Naive thymus-derived CD4-positive, alpha-beta T cell (primary cell): ENCODE results near the gene EFR3B. TPM values are rescaled to one million over a fixed set of nuclear protein-coding genes. Genes with fewer than 3 reads are reported as not detected.

ENCODE experiments used
- ATAC-seq: fragments of 150-1000 bp; cut with Tn5 transposase; 2 replicates; pipeline ENCODE4 v1.10.0; 2021; ENCODE audit warnings: mild to moderate bottlenecking, moderate library complexity
- CTCF ChIA-PET: fragments of 350-600 bp; sonication (Branson Sonifier 250); formaldehyde crosslinking; loops from one replicate; lab custom pipeline; 2021; ENCODE audit warnings: antibody characterized with exemption; lab: Charles Lee
- POLR2A ChIA-PET: fragments of 350-600 bp; sonication (Branson Sonifier 250); formaldehyde crosslinking; loops from one replicate; lab custom pipeline; 2021; ENCODE audit warnings: antibody characterized with exemption, inconsistent platforms; lab: Charles Lee
- DNase-seq, 9 donors: peaks; one replicate each; pipeline versions ENCODE4 v3.0.0 to v3.0.0-alpha.2; 2020 to 2022; ENCODE audit warnings: mixed read lengths in 1 of 9
- H3K27ac ChIP-seq: one replicate; pipeline ENCODE4 v1.7.0; 2013; ENCODE audit warnings: mild to moderate bottlenecking, low read depth, low read length, moderate library complexity
- H3K27me3 ChIP-seq, 2 donors: one replicate each; pipeline ENCODE4 v1.7.0; 2013; ENCODE audit warnings: low read length in 2 of 2, mild to moderate bottlenecking in 2 of 2, moderate library complexity in 2 of 2; ENCODE audit not compliant: control insufficient read depth in 2 of 2, insufficient read depth in 2 of 2
- H3K36me3 ChIP-seq, 3 experiments: 1 replicate in 2 of 3; 2 replicates in 1 of 3; pipeline ENCODE4 v1.7.0; 2013; ENCODE audit warnings: low read length in 3 of 3, mild to moderate bottlenecking in 3 of 3, moderate library complexity in 1 of 3; ENCODE audit not compliant: insufficient read depth in 3 of 3, control insufficient read depth in 2 of 3
- H3K4me1 ChIP-seq, 2 donors: one replicate each; pipeline ENCODE4 v1.7.0; 2013; ENCODE audit warnings: low read length in 2 of 2, mild to moderate bottlenecking in 2 of 2, moderate library complexity in 1 of 2; ENCODE audit not compliant: control insufficient read depth in 2 of 2, insufficient read depth in 2 of 2
- H3K4me3 ChIP-seq: 2 replicates; pipeline ENCODE4 v1.7.0; 2013; ENCODE audit warnings: mild to moderate bottlenecking, low read length
- H3K9me3 ChIP-seq, 3 experiments: 1 replicate in 2 of 3; 2 replicates in 1 of 3; pipeline ENCODE4 v1.7.0; 2013; ENCODE audit warnings: low read length in 3 of 3; ENCODE audit not compliant: control insufficient read depth in 2 of 3
- H3K27ac Mint-ChIP-seq, 9 donors: one replicate each; pipeline ENCODE4 v1.8.0; 2020 to 2022; ENCODE audit warnings: mixed read lengths in 9 of 9, mild to moderate bottlenecking in 8 of 9, moderate library complexity in 5 of 9, inconsistent platforms in 2 of 9
- H3K27me3 Mint-ChIP-seq, 5 donors: one replicate each; pipeline ENCODE4 v1.8.0; 2021 to 2022; ENCODE audit warnings: mixed read lengths in 5 of 5, mild to moderate bottlenecking in 1 of 5
- H3K36me3 Mint-ChIP-seq, 5 donors: one replicate each; pipeline ENCODE4 v1.8.0; 2020 to 2022; ENCODE audit warnings: mixed read lengths in 5 of 5, mild to moderate bottlenecking in 3 of 5, inconsistent platforms in 1 of 5
- H3K4me1 Mint-ChIP-seq, 7 donors: one replicate each; pipeline ENCODE4 v1.8.0; 2020 to 2022; ENCODE audit warnings: mixed read lengths in 7 of 7, mild to moderate bottlenecking in 3 of 7, inconsistent platforms in 1 of 7
- H3K4me3 Mint-ChIP-seq, 10 donors: one replicate each; pipeline ENCODE4 v1.8.0; 2020 to 2022; ENCODE audit warnings: mild to moderate bottlenecking in 10 of 10, mixed read lengths in 10 of 10, moderate library complexity in 6 of 10, inconsistent platforms in 2 of 10
- H3K9me3 Mint-ChIP-seq, 11 donors: one replicate each; pipeline ENCODE4 v1.8.0; 2020 to 2022; ENCODE audit warnings: mixed read lengths in 11 of 11, mild to moderate bottlenecking in 4 of 11, inconsistent platforms in 1 of 11, moderate library complexity in 1 of 11
- intact Hi-C, 2 donors: fragments of 100-400 bp; cut with micrococcal nuclease; formaldehyde crosslinking; loops; one replicate each; pipeline ENCODE4 v1.15.1; 2023
- polyA plus RNA-seq, 2 donors: library from polyadenylated mRNA; unstranded; fragments of 300-500 nt; fragmentation: Illumina TruSeq; gene quantifications; one replicate each; pipeline ENCODE4 v1.2.3, GENCODE V29; 2021
- total RNA-seq, 6 experiments: library from RNA in 5 of 6; stranded (reverse) in 5 of 6; gene quantifications; 1 replicate in 5 of 6; 2 replicates in 1 of 6; pipeline ENCODE4 v1.2.3 and lab custom pipeline; 2021 to 2026

The EFR3B gene
- total and polyA plus RNA-seq, 7 experiments from 2014 or later, result 0.05 to 0.10 (median 0.08) TPM; not detected in 3

DNA sequence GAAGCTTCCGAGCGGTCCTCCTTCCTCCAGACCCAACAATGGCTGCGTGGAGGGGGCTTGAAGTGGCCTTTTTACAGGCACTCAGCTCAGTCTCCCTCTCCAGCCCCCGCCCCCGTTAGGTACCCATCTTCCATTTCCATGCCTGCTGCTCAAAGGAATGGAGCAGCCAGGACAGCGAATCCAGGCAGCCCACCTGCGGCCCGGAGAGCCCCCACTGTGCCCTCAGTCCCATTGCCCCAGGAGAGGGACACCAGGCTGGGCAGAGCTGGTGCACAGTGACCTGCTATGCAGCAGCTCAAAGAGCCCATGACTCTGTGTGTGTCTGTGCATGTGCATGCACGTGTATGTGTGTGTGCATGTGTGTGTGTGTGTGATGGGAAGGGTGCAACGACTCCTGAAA, 137.1 kb downstream of the EFR3B start:
- intact Hi-C loops, result no loop called here
- H3K27ac Mint-ChIP-seq, result no peak overlapping the region
- ATAC-seq (no peak), DNase-seq (no peak)
- H3K27ac ChIP-seq, result no peak overlapping the region
- peaks cover 5 to 31% (median 18%) of the 10 kb centered on the region in 5 donors for H3K27me3 Mint-ChIP-seq
- ChIA-PET CTCF (interaction anchor here (0.6 kb wide), 1 partner anchor 134 kb away, joined by 6 read pairs; no protein-coding TSS in a partner anchor), POLR2A (no interaction called here)
- H3K4me1 Mint-ChIP-seq, result no peaks in the 10 kb centered on the region
- no peak overlapping the region for H3K4me3 ChIP-seq
- no peaks in the 10 kb centered on the region for H3K36me3 ChIP-seq
- H3K4me1 ChIP-seq, result no peaks in the 10 kb centered on the region
- H3K27me3 ChIP-seq, result no peaks in the 10 kb centered on the region
- H3K4me3 Mint-ChIP-seq, result no peak overlapping the region
- no peaks in the 10 kb centered on the region for H3K36me3 Mint-ChIP-seq
- H3K9me3 ChIP-seq, result no peaks in the 10 kb centered on the region
- peaks cover 0 to 3% (median 0%) of the 10 kb centered on the region in 11 donors for H3K9me3 Mint-ChIP-seq

DNA sequence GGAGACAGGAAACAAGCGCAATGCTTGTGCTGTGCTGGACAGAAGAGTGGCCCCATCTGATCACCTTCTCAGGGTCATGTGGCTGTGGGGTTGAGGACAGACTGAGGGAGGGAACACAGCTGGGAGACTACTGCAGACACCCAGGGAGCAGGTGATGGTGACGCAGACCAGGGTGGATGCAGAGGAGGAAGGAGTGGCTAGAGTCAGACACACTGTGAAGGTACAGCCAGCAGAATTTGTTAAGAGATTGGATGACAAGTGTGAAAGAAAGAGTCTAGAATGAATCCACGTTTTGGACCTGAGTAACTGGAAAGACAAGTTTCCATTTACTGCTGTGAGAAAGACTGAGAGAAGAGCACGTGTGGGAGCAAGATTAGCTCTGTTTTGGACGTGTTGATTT, 142.4 kb downstream of the EFR3B start:
- ATAC-seq, result no peak
- no peaks in the 10 kb centered on the region for H3K36me3 Mint-ChIP-seq
- H3K9me3 Mint-ChIP-seq, result peaks cover 0 to 3% (median 0%) of the 10 kb centered on the region in 11 donors
- CTCF ChIA-PET, result interaction anchor here (0.7 kb wide), 1 partner anchor 914 kb away, joined by 3 read pairs; no protein-coding TSS in a partner anchor
- DNase-seq, result no peak
- no peak overlapping the region for H3K27ac Mint-ChIP-seq
- Histone ChIP-seq H3K27me3 (peaks cover 0 to 3% of the 10 kb centered on the region in 2 donors), H3K36me3 (no peaks in the 10 kb centered on the region), H3K9me3 (no peaks in the 10 kb centered on the region), H3K4me3 (no peak overlapping the region), H3K4me1 (no peaks in the 10 kb centered on the region), H3K27ac (no peak overlapping the region)
- peaks cover 0 to 27% (median 0%) of the 10 kb centered on the region in 5 donors for H3K27me3 Mint-ChIP-seq
- H3K4me3 Mint-ChIP-seq, result no peak overlapping the region
- H3K4me1 Mint-ChIP-seq, result peaks cover 0 to 3% (median 0%) of the 10 kb centered on the region in 7 donors
- intact Hi-C loops, result no loop called here
- POLR2A ChIA-PET, result no interaction called here

DNA sequence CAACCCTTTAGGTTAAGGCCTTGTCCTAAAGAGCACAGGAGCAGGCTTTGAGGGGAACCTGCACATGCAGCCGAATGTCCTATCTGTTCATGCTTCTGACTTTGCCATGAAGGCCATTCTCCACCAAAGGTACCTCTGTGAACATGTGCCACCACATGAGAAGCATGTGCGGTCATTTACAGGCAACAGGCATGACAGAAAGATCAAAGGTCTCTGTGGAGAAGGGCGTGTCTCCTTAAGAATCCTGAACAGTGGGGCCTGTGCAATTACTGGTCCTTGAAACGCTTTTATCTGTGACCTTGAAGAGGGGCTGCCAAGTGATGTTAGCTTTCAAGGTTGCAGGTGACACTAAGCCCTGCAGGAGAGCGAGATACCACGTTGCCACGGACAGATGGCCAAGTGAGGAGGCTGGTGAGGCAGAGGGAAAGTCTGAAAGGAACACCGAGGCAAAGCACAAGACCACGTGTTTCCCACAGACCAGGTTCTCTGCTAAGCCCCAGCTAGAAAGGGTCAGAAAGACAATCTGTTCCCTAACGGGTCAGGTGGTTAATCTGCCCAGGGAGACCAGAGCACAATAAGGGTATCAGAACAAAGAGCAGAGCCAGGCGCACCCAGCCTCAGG, 146.0 kb downstream of the EFR3B start:
- Mint-ChIP-seq H3K27ac (no peak overlapping the region), H3K36me3 (no peaks in the 10 kb centered on the region), H3K27me3 (peaks cover 0 to 29% (median 0%) of the 10 kb centered on the region in 5 donors), H3K4me1 (peaks cover 0 to 3% (median 0%) of the 10 kb centered on the region in 7 donors), H3K4me3 (no peak overlapping the region), H3K9me3 (no peaks in the 10 kb centered on the region)
- H3K4me3 ChIP-seq, result no peak overlapping the region
- CTCF ChIA-PET, result interaction anchor here (0.6 kb wide), 2 partner anchors 55 to 59 kb away, joined by 3 to 5 read pairs; no protein-coding TSS in a partner anchor
- POLR2A ChIA-PET, result no interaction called here
- no peaks in the 10 kb centered on the region for H3K4me1 ChIP-seq
- intact Hi-C loops, result no loop called here
- H3K27me3 ChIP-seq, result peaks cover 0 to 3% of the 10 kb centered on the region in 2 donors
- no peaks in the 10 kb centered on the region for H3K9me3 ChIP-seq
- no peak overlapping the region for H3K27ac ChIP-seq
- no peaks in the 10 kb centered on the region for H3K36me3 ChIP-seq
- ATAC-seq, result no peak
- no peak for DNase-seq

DNA sequence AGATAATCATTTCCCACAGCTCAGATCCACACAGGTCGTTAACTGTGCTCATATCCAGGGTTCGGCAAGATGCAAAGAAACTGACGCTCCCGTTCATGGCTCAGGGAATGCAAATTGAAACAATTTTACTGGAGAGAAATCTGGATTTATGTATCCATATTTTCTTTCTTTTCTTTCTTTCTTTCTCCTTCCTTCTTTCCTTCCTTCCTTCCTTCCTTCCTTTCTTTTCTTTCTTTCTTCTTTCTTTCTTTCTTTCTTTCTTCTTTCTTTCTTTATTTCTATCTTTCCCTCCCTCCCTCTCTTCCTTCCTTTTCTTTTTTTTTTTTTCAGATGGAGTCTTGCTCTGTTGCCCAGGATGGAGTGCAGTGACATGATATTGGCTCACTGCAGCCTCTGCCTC, 146.5 kb downstream of the EFR3B start:
- H3K36me3 ChIP-seq, result no peaks in the 10 kb centered on the region
- intact Hi-C loops, result no loop called here
- no peak overlapping the region for H3K27ac ChIP-seq
- Mint-ChIP-seq H3K9me3 (no peaks in the 10 kb centered on the region), H3K36me3 (no peaks in the 10 kb centered on the region), H3K27ac (no peak overlapping the region), H3K4me1 (peaks cover 0 to 3% (median 0%) of the 10 kb centered on the region in 7 donors), H3K27me3 (peaks cover 0 to 29% (median 0%) of the 10 kb centered on the region in 5 donors), H3K4me3 (no peak overlapping the region)
- H3K4me1 ChIP-seq, result no peaks in the 10 kb centered on the region
- CTCF ChIA-PET, result no interaction called here
- no peaks in the 10 kb centered on the region for H3K9me3 ChIP-seq
- ATAC-seq (no peak), DNase-seq (no peak)
- peaks cover 0 to 3% of the 10 kb centered on the region in 2 donors for H3K27me3 ChIP-seq
- POLR2A ChIA-PET, result no interaction called here
- H3K4me3 ChIP-seq, result no peak overlapping the region

DNA sequence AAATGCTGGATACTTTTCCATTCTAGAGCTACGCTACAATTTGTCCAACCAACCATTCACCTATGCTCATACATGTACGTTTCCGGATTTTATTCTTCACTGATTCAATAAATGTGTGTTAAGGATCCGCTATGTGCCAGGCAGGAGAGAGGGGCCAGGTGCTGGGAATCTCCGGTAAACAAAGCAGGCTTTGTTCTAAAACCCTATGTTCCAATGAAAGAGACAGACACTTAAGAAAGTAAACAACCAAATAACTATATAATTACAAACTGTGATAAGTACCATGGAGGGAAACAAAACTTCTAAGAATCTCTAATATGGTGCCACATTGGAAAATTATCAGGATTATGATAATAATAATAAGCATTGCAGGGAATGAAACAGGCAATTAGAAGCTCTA, 148.7 kb downstream of the EFR3B start:
- Histone ChIP-seq H3K27ac (no peak overlapping the region), H3K27me3 (peaks cover 0 to 3% of the 10 kb centered on the region in 2 donors), H3K9me3 (no peaks in the 10 kb centered on the region), H3K36me3 (no peaks in the 10 kb centered on the region), H3K4me1 (no peaks in the 10 kb centered on the region), H3K4me3 (no peak overlapping the region)
- H3K27ac Mint-ChIP-seq, result no peak overlapping the region
- H3K4me1 Mint-ChIP-seq, result no peaks in the 10 kb centered on the region
- H3K36me3 Mint-ChIP-seq, result no peaks in the 10 kb centered on the region
- no peak overlapping the region for H3K4me3 Mint-ChIP-seq
- H3K27me3 Mint-ChIP-seq, result peaks cover 0 to 23% (median 0%) of the 10 kb centered on the region in 5 donors
- POLR2A ChIA-PET, result no interaction called here
- ATAC-seq (no peak), DNase-seq (no peak)
- no peaks in the 10 kb centered on the region for H3K9me3 Mint-ChIP-seq
- CTCF ChIA-PET, result no interaction called here
- intact Hi-C loops, result loop anchor here in 1 of 2 donors (10.0 kb wide), 1 partner anchor 334 kb away; no protein-coding TSS in a partner anchor

DNA sequence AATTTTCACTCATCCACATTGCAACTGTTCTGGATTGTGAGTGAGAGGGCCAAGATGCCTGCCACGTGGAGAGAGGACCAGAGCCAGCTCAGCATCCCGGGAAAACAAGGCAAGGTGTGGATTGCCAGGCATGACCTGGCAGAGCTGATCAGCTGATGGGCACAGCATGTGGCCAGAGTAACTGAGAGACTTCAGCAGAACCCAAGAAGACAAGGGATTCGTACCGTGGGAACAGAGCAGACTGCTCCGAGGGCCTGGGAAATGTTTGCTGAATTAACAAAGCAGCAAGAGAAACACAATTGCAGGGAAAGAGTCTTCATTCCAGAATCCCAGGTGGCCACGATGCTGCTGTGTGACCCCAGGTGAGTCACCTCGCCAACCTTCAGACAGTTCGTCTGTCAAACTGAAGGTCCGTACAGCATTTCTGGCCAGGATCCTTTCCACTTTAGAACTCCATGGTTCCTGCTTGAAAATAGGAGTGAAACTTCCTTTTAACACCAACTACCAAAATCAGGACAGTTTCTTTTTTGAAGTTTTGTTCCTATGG, 152.8 kb downstream of the EFR3B start:
- ChIA-PET POLR2A (no interaction called here), CTCF (interaction anchor here (1.2 to 1.3 kb wide), 2 partner anchors 28 to 34 kb away, joined by 3 to 4 read pairs; no protein-coding TSS in a partner anchor)
- ATAC-seq (no peak), DNase-seq (no peak)
- Mint-ChIP-seq H3K4me1 (peaks cover 0 to 7% (median 0%) of the 10 kb centered on the region in 7 donors), H3K4me3 (no peak overlapping the region), H3K9me3 (no peaks in the 10 kb centered on the region), H3K27ac (no peak overlapping the region), H3K27me3 (peaks cover 0 to 31% (median 0%) of the 10 kb centered on the region in 5 donors), H3K36me3 (no peaks in the 10 kb centered on the region)
- no peaks in the 10 kb centered on the region for H3K36me3 ChIP-seq
- H3K27me3 ChIP-seq, result no peaks in the 10 kb centered on the region
- no peaks in the 10 kb centered on the region for H3K9me3 ChIP-seq
- H3K4me3 ChIP-seq, result no peak overlapping the region
- H3K27ac ChIP-seq, result no peak overlapping the region
- H3K4me1 ChIP-seq, result no peaks in the 10 kb centered on the region
- intact Hi-C loops, result loop anchor here in 1 of 2 donors (5.0 to 10.0 kb wide), 2 partner anchors 330 to 367 kb away; no protein-coding TSS in a partner anchor
